Measurements from ENCODE around the gene ENHO.

DNA sequence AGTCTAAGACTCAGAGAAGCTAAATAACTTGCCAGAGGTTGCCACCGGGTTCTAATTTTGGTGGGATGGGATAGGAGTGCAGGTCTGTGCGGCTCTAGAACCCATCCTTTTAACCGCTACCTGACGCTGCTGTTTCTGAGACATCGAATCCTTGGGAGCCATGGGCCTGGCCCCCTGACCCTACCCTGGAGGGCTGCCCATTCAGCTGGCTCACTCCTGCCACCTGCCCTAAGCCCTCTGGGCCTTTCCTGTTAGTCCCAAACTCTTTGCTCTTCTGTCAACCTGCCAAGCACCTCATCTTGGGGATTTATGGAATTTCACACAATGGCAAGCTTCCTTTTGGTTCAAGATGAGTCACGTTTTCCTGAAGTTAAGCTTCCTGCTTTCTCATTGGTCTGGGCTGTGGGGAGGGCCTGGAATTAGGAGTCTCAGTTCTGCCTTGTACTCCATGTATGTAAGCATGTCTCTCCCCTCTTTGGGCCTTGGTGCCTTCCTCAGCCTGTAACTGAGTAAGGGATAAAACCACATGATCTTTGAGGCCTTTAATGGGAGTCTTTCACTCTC, 26.6 kb downstream of the ENHO start:
- TF ChIP-seq, protein P1, sequence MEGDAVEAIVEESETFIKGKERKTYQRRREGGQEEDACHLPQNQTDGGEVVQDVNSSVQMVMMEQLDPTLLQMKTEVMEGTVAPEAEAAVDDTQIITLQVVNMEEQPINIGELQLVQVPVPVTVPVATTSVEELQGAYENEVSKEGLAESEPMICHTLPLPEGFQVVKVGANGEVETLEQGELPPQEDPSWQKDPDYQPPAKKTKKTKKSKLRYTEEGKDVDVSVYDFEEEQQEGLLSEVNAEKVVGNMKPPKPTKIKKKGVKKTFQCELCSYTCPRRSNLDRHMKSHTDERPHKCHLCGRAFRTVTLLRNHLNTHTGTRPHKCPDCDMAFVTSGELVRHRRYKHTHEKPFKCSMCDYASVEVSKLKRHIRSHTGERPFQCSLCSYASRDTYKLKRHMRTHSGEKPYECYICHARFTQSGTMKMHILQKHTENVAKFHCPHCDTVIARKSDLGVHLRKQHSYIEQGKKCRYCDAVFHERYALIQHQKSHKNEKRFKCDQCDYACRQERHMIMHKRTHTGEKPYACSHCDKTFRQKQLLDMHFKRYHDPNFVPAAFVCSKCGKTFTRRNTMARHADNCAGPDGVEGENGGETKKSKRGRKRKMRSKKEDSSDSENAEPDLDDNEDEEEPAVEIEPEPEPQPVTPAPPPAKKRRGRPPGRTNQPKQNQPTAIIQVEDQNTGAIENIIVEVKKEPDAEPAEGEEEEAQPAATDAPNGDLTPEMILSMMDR (IDR thresholded peaks at IDR 0.05), result no peak
- TF ChIP-seq EP300 (IDR thresholded peaks at IDR 0.05) (no peak), POLR2A (IDR thresholded peaks at IDR 0.05) (no peak)

Data from ovary (tissue), 3 donors.